ENCODE measurements around the gene DESI1. TPM values are rescaled to one million over a fixed set of nuclear protein-coding genes. Genes with fewer than 3 reads are reported as not detected.
"Not testable (repeated sequence)": the region's sequence is repeated elsewhere in the genome, so short reads cannot be mapped to it uniquely, and the experiment has no call there.

DESI1 gene
- total RNA-seq, 1 donor from 2014 or later = 26.2 TPM

DNA sequence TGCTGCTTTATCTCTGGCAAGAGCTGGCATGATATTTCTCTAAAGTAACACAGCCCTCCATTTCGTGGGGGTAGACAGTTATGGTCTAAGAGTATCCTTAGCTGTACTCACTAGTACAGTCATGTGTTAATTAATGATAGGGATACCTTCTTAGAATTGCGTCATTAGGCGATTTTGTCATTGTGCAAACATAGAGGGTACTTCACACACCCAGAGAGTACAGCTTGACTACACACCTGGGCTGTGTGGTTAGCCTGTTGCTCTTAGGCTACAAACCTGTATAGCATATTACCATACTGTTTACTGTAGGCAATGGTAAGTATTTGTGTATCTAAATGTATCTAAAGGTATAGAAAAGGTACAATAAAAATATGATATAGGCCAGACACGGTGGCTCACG is 17.3 kb upstream of the DESI1 start:
- peaks cover 48% of the 10 kb centered on the region for H3K36me3 Mint-ChIP-seq (ENCODE audit: unreplicated experiment)
- DNase-seq (ENCODE audit: extremely low spot score, unreplicated experiment) = no peak
- no peak overlapping the region for H3K4me3 Mint-ChIP-seq (ENCODE audit: unreplicated experiment)
- TF ChIP-seq, protein P1, sequence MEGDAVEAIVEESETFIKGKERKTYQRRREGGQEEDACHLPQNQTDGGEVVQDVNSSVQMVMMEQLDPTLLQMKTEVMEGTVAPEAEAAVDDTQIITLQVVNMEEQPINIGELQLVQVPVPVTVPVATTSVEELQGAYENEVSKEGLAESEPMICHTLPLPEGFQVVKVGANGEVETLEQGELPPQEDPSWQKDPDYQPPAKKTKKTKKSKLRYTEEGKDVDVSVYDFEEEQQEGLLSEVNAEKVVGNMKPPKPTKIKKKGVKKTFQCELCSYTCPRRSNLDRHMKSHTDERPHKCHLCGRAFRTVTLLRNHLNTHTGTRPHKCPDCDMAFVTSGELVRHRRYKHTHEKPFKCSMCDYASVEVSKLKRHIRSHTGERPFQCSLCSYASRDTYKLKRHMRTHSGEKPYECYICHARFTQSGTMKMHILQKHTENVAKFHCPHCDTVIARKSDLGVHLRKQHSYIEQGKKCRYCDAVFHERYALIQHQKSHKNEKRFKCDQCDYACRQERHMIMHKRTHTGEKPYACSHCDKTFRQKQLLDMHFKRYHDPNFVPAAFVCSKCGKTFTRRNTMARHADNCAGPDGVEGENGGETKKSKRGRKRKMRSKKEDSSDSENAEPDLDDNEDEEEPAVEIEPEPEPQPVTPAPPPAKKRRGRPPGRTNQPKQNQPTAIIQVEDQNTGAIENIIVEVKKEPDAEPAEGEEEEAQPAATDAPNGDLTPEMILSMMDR (IDR thresholded peaks at IDR 0.05) = no peak
- H3K4me1 Mint-ChIP-seq (ENCODE audit: unreplicated experiment) = no peaks in the 10 kb centered on the region
- H3K27ac Mint-ChIP-seq (ENCODE audit: unreplicated experiment) = no peak overlapping the region
- H3K27me3 Mint-ChIP-seq (ENCODE audit: unreplicated experiment) = no peaks in the 10 kb centered on the region
- H3K9me3 Mint-ChIP-seq (ENCODE audit: unreplicated experiment) = no peaks in the 10 kb centered on the region

DNA sequence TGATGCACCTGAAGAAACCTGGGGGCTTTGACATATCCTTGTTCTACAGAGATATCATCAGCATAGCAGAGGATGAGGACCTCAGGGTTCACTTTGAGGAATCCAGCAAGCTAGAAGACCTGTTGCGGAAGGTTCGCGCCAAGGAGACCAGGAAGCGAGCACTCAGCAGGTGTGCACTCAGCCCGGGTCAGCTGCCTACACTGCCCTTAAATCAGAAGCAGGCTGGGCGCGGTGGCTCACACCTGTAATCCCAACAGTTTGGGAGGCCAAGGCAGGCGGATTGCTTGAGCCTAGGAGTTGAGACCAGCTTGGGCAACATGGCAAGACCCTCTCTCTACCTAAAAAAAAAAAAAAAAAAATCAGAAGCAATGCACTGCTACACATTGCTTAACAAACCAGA is 16.8 kb upstream of the DESI1 start:
- not testable (repeated sequence) for DNase-seq (ENCODE audit: extremely low spot score, unreplicated experiment); H3K4me1 Mint-ChIP-seq (ENCODE audit: unreplicated experiment); H3K27me3 Mint-ChIP-seq (ENCODE audit: unreplicated experiment); H3K9me3 Mint-ChIP-seq (ENCODE audit: unreplicated experiment); H3K27ac Mint-ChIP-seq (ENCODE audit: unreplicated experiment); H3K4me3 Mint-ChIP-seq (ENCODE audit: unreplicated experiment)
- H3K36me3 Mint-ChIP-seq (ENCODE audit: unreplicated experiment) = peaks cover 48% of the 10 kb centered on the region

DNA sequence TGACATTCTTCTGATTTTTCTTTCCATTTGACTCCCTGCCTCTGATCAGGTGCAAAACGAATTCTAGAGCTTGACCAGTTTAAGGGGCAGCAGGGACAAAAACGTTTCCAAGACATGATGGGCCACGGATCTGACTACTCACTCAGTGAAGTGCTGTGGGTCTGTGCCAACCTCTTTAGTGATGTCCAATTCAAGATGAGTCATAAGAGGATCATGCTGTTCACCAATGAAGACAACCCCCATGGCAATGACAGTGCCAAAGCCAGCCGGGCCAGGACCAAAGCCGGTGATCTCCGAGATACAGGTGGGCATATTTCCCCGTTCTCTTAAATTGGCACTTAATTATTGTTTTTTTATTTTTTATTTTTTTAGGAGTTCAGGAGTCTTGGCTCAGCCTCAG is 15.6 kb upstream of the DESI1 start:
- DNase-seq (ENCODE audit: extremely low spot score, unreplicated experiment) = no peak
- TF ChIP-seq, protein P1 (IDR thresholded peaks at IDR 0.05) = no peak
- no peaks in the 10 kb centered on the region for H3K27me3 Mint-ChIP-seq (ENCODE audit: unreplicated experiment)
- H3K4me1 Mint-ChIP-seq (ENCODE audit: unreplicated experiment) = no peaks in the 10 kb centered on the region
- H3K4me3 Mint-ChIP-seq (ENCODE audit: unreplicated experiment) = no peak overlapping the region
- H3K36me3 Mint-ChIP-seq (ENCODE audit: unreplicated experiment) = peaks cover 39% of the 10 kb centered on the region
- H3K27ac Mint-ChIP-seq (ENCODE audit: unreplicated experiment) = no peak overlapping the region
- no peaks in the 10 kb centered on the region for H3K9me3 Mint-ChIP-seq (ENCODE audit: unreplicated experiment)

DNA sequence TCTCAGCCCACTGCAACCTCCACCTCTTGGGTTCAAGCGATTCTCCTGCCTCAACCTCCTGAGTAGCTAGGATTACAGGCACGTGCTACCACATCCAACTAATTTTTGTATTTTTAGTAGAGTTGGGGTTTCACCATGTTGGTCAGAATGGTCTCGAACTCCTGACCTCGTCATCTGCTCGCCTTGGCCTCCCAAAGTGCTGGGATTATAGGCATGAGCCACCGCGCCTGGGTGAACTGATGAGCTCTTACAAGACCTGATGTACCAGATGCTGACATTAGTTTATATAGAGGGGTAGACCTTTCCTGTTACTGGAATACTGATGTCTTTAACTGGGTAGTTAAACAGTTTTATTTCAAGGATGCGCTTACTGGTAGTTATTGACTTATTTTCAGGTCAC is 13.8 kb upstream of the DESI1 start:
- H3K4me3 Mint-ChIP-seq (ENCODE audit: unreplicated experiment); H3K27me3 Mint-ChIP-seq (ENCODE audit: unreplicated experiment); H3K27ac Mint-ChIP-seq (ENCODE audit: unreplicated experiment); H3K4me1 Mint-ChIP-seq (ENCODE audit: unreplicated experiment); H3K9me3 Mint-ChIP-seq (ENCODE audit: unreplicated experiment); DNase-seq (ENCODE audit: extremely low spot score, unreplicated experiment): not testable (repeated sequence)
- H3K36me3 Mint-ChIP-seq (ENCODE audit: unreplicated experiment) = peaks cover 32% of the 10 kb centered on the region

DNA sequence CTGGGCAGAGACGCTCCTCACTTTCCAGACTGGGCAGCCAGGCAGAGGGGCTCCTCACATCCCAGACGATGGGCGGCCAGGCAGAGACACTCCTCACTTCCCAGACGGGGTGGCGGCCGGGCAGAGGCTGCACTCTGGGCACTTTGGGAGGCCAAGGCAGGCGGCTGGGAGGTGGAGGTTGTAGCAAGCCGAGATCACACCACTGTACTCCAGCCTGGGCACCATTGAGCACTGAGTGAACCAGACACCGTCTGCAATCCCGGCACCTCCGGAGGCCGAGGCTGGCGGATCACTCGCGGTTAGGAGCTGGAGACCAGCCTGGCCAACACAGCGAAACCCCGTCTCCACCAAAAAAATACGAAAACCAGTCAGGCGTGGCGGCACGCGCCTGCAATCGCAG is 10.8 kb upstream of the DESI1 start:
- not testable (repeated sequence) for H3K27ac Mint-ChIP-seq (ENCODE audit: unreplicated experiment); H3K9me3 Mint-ChIP-seq (ENCODE audit: unreplicated experiment); H3K4me1 Mint-ChIP-seq (ENCODE audit: unreplicated experiment); H3K4me3 Mint-ChIP-seq (ENCODE audit: unreplicated experiment); DNase-seq (ENCODE audit: extremely low spot score, unreplicated experiment); H3K27me3 Mint-ChIP-seq (ENCODE audit: unreplicated experiment)
- H3K36me3 Mint-ChIP-seq (ENCODE audit: unreplicated experiment) = peaks cover 44% of the 10 kb centered on the region

DNA sequence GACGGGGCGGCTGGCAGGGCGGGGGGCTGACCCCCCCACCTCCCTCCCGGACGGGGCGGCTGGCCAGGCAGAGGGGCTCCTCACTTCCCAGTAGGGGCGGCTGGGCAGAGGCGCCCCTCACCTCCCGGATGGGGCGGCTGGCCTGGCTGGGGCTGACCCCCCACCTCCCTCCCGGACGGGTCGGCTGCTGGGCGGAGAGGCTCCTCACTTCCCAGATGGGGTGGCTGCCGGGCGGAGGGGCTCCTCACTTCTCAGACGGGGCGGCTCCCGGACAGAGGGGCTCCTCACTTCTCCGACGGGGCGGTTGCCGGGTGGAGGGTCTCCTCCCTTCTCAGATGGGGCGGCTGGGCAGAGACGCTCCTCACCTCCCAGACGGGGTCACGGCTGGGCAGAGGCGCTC is 10.3 kb upstream of the DESI1 start:
- H3K27ac Mint-ChIP-seq (ENCODE audit: unreplicated experiment); H3K9me3 Mint-ChIP-seq (ENCODE audit: unreplicated experiment); H3K4me1 Mint-ChIP-seq (ENCODE audit: unreplicated experiment); DNase-seq (ENCODE audit: extremely low spot score, unreplicated experiment); H3K4me3 Mint-ChIP-seq (ENCODE audit: unreplicated experiment); H3K27me3 Mint-ChIP-seq (ENCODE audit: unreplicated experiment): not testable (repeated sequence)
- H3K36me3 Mint-ChIP-seq (ENCODE audit: unreplicated experiment) = peaks cover 39% of the 10 kb centered on the region

DNA sequence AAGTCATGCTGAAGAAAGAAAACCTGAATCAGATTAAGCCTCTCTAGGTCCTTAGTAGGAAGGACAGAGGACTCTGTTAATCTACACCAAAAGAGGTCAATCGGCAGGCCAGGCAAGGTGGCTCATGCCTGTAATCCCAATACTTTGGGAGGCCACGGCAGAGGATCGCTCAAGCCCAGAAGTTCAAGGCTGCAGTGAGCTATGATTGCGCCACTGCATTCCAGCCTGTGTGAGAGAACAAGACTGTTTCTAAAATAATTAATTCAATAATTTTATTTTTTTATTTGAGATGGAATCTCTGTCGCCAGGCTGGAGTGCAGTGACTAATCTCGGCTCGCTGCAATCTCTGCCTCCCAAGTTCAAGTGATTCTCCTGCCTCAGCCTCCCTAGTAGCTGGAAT is 4.7 kb upstream of the DESI1 start:
- DNase-seq (ENCODE audit: extremely low spot score, unreplicated experiment) = no peak
- Mint-ChIP-seq H3K36me3 (ENCODE audit: unreplicated experiment) (peaks cover 29% of the 10 kb centered on the region), H3K4me3 (ENCODE audit: unreplicated experiment) (no peak overlapping the region), H3K27ac (ENCODE audit: unreplicated experiment) (no peak overlapping the region), H3K27me3 (ENCODE audit: unreplicated experiment) (no peaks in the 10 kb centered on the region), H3K9me3 (ENCODE audit: unreplicated experiment) (no peaks in the 10 kb centered on the region), H3K4me1 (ENCODE audit: unreplicated experiment) (peaks cover 10% of the 10 kb centered on the region)
- TF ChIP-seq, protein P1 (IDR thresholded peaks at IDR 0.05) = no peak

Measured in osteocyte (in vitro differentiated cells).